Measurements from ENCODE around the gene ITGA11.

- TF ChIP-seq, protein P1, sequence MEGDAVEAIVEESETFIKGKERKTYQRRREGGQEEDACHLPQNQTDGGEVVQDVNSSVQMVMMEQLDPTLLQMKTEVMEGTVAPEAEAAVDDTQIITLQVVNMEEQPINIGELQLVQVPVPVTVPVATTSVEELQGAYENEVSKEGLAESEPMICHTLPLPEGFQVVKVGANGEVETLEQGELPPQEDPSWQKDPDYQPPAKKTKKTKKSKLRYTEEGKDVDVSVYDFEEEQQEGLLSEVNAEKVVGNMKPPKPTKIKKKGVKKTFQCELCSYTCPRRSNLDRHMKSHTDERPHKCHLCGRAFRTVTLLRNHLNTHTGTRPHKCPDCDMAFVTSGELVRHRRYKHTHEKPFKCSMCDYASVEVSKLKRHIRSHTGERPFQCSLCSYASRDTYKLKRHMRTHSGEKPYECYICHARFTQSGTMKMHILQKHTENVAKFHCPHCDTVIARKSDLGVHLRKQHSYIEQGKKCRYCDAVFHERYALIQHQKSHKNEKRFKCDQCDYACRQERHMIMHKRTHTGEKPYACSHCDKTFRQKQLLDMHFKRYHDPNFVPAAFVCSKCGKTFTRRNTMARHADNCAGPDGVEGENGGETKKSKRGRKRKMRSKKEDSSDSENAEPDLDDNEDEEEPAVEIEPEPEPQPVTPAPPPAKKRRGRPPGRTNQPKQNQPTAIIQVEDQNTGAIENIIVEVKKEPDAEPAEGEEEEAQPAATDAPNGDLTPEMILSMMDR (IDR thresholded peaks at IDR 0.05), result no peak
- no peak for TF ChIP-seq POLR2A (IDR thresholded peaks at IDR 0.05)
These were observed 55.4 kb downstream of the ITGA11 start for GRCh38 chr15:68376447-68377060.

All from breast epithelium (tissue), 3 donors.